Islet precursor cell (in vitro differentiated cells): ENCODE data around the gene C10orf62.

ENCODE experiments used
- DNase-seq: peaks from one replicate; pipeline ENCODE4 v3.0.0-alpha.2; 2018

C10orf62 gene

DNA sequence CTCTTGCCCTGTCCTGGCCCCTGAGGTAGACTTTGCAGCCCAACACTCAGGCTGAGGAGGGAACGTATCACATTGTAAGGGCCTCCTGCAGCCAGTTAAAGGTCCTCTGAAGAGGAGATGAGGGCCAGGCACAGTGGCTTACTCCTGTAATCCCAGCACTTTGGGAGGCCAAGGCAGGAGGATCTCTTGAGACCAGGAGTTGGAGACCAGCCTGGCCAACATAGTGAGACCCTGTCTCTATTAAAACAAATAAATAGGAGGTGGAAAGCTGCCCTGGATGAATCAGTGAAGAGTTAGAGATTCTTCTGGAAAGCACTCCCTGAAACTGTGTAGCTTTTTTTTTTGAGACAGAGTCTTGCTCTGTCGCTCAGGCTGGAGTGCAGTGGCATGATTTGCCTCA, 2.3 kb upstream of the C10orf62 start:
- DNase-seq, result no peak

GRCh38 chr10:97590082-97590747, 694 bp downstream of the C10orf62 start:
- no peak for DNase-seq

- DNase-seq, result no peak
These were observed 1.4 kb downstream of the C10orf62 start for GRCh38 chr10:97590748-97591495.

GRCh38 chr10:97593421-97593820, 3.9 kb downstream of the C10orf62 start:
- no peak for DNase-seq

DNA sequence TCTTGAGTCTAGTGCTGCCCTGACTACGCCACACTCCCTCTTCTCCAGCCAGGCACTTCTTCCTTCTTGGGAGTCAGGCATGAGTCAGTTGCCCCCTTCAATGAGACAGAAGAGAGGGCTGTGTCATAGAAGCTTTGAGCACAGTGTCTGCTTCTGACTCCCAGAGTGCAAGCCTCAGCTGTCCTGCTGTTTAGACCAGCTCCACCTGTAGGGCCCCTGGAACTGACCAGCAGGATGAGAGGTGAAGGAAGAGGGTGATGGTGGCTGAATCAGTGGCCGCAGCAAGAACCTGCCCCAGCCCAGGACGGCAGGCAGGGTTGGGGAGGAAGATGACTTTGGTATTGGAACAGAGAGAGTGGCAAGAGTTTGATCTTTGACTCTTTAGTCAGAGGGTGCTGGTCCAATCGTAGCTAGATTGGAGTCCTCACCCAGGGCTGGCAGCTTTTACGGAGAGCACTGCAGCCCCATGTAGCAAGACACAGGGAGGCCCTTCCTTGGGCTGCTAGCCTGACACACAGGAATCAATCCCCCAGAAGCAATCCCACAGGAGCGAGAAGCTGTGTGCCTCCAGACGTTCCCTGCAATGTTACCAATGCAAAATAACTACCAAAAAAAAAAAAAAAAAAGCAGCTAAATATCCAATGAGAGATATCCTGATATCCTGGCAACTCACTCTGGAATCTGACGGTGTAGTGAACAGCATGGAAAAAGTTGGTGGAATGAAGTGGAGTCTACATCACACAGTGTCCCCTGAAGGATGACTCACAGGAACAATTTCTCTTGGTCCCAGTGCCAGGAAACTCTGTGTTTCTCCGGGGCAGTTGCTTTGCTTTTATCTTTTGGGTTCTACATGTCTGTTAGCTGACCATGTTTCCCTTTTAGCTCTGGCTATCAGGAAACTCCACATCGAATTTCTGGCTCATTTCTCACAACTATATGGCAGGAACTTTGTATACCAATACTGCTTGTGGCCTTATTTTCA, 6.9 kb downstream of the C10orf62 start:
- peak; percentile 84 for DNase-seq

DNA sequence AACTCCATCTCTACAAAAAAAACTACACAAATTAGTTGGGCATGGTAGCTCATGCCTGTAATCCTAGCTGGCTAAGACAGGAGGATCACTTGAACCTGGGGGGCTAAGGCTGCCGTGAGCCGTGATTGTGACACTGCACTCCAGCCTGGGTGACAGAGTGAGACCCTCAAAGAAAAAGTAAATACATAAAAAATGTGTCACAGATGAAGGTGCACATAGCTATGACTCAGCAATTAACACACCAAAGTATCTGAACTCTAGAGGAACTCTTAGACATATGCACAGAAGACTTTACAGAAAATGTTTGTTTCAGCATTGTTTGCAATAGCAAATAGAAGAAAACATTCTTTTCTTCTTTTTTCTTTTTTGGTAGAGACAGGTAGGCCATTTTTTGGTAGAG, 8.3 kb downstream of the C10orf62 start:
- no peak for DNase-seq

DNA sequence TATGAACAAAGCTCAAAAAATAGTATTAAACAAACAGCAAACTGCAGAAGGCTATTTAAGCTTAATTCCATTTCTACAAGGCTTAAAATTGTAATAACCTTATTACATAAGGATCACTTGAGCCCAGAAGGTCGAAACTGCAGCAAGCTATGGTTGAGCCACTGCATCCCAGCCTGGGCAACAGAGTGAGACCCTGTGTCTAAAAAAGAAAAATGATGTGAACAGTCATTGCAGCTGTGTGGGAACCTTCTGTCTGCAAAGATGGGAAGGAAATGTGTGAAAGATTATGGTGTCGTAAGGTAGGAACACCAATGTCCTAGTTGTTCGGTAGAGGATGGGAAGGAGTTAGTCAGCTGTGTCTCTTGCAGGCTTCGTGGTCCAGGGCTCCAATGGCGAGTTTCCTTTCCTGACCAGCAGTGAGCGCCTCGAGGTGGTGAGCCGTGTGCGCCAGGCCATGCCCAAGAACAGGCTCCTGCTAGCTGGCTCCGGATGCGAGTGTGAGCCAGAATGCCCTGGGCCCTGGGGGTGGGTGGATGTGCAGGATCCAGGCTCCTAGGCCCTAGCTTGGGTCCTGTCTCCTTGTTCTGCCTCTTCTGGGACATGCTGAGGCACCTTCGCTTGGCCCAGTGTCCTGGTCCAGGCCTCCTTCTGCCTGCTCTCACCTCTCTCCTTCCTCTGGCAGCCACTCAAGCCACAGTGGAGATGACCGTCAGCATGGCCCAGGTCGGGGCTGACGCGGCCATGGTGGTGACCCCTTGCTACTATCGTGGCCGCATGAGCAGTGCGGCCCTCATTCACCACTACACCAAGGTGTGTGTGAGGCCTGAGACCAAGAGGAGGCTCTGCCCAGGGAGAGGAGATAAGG, 9.1 kb downstream of the C10orf62 start:
- DNase-seq, result no peak

- DNase-seq, result no peak
These were observed 9.7 kb downstream of the C10orf62 start for GRCh38 chr10:97599272-97599619.

DNA sequence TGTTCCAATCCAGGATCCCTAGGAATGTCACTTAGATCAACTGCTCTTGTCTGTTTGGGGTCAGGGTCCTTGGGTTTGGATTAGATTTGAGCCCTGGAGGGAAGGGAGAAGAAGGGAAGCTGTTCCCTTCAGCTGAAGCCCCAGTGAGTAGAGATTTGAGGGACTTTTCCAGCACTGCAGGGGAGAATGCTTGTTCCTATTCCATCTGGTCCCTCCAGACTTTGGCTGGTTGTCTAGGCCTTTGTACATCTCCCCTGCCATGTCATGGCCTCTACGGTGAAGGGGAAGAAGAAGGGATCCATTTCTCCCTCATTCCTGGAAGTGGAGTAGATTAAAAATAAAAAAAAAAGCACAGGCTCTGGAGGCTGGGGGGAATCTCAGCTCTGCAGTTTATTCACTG, 11.1 kb downstream of the C10orf62 start:
- DNase-seq, result no peak

- no peak for DNase-seq
These were observed 12.0 kb downstream of the C10orf62 start for GRCh38 chr10:97601268-97602215.

DNA sequence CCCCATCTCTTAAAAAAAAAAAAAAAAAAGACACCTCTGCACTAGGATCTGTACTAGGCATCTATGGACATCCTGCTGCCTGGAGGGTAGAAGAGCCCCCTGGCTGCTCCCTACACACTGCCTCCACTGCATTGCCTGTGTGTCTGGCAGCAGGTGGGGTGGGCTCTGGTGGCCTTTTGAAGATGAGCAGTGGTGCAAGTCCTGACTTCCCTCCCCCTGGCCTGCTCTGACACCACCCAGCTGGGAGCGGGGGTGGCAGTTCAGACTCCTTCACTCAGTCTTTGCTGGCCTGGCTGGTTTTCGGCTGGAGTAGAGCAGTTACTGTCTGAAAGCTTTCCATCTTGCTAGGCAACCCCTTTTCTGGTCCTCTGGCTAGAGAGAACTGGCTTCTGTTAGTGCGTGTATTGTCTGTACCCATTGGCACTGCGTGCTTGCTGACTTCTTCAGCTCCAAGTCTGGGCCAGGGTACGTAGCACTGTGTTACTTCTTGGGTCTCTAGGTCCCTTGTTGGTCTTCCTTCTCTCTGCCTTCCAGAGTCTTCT, 17.6 kb downstream of the C10orf62 start:
- DNase-seq, result no peak

DNA sequence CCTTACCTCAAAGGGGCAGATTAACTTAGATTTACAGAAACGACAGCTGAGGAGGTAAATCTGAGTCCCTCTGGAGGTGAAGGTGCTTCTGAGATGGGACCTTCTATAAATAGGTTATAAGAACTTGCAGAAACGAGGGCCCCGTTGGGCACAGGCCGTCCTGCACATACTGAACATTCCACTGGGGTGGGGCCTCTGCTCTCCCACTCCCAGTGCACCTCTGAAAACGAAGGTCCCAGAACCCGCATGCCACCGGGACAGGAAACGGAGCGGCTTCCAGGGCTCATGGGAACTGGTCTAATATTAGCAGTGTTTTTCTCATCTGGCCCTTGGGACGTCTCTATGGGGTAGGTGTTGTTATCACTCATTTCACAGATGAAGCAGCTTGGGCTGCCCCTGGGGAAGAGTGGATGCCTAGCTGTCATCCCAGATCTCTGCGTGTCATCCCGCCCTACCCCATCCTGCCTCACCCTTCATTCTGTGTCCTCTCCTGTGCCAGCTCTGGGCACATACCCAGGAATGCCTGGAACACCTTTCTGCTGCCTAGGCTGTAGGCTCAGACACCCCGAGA, 19.6 kb downstream of the C10orf62 start:
- no peak for DNase-seq

DNA sequence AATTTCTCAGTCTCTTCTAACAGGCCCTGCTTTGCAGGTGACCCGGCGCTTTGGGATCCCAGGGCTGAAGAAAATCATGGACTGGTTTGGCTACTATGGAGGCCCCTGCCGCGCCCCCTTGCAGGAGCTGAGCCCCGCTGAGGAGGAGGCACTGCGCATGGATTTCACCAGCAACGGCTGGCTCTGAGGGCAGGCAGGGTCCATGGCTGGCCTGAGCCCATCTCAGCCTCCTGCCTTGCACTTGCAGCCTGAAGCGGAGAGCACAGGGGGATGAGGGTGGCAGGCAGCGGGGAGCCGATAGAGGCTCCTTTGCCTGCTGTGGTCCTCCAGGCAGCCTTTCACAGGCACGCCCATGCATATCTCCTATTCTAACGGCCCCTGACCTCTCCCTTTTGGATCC, 22.0 kb downstream of the C10orf62 start:
- DNase-seq, result no peak

GRCh38 chr10:97612386-97612785, 22.9 kb downstream of the C10orf62 start:
- peak; percentile 64 for DNase-seq

DNA sequence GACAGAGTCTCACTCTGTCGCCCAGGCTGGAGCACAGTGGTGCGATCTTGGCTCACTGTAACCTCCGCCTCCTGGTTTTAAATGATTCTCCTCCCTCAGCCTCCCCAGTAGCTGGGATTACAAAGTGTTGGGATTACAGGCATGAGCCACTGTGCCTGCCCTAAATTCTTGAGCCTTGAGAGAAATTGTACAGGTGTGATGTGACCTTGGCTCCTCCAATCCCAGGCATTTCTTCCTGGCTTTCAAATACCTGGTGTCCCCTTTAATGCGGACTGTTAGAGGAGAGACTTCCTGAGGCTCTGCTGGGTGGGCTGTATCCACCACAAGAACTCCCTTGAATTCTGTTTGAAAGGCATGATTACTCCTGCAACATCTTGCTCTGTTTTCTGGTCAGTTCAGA, 28.8 kb downstream of the C10orf62 start:
- DNase-seq, result no peak

- no peak for DNase-seq
These were observed 29.2 kb downstream of the C10orf62 start for GRCh38 chr10:97618733-97619132.

DNA sequence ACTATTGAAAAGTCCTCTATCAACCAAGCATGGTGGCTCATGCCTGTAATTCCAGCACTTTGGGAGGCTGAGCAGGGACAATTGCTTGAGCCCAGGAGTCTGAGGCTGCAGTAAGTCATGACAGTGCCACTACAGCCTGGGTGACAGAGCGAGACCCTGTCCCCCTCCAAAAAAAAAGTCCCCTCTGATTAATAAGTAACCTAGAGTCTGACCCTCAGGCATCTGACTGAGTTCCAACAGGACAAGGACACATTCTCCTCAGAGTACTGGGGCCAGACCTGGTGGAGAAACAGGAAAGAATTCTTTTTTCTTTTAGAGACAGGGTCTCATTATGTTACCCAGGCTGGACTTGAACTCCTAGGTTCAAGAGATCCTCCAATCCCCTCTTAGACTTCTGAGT, 33.8 kb downstream of the C10orf62 start:
- DNase-seq, result no peak

- no peak for DNase-seq
These were observed 38.2 kb downstream of the C10orf62 start for GRCh38 chr10:97627731-97628130.

- no peak for DNase-seq
These were observed 38.7 kb downstream of the C10orf62 start for GRCh38 chr10:97628228-97628627.

GRCh38 chr10:97629289-97629688, 39.8 kb downstream of the C10orf62 start:
- DNase-seq, result no peak

DNA sequence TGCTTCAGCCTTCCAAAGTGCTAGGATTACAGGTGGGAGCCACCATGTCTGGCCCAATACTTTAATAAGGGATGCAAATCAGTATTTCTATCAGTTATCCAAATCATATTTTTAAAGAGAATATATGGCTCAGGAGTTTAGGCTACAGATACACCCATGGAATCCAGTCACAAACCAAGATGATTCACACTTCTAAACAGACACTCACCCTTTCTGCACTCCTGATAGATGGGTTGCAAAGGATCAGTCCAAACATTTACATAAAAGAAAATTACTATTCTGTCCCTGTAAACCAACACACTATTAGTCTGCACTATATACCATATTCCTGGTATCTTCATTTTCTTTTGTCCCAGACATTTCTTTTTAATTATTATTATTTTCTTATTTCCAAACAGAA, 41.6 kb downstream of the C10orf62 start:
- no peak for DNase-seq
